GM21723 (cell line): Measurements from ENCODE around the gene USP10.
"Not testable (repeated sequence)": the region's sequence is repeated elsewhere in the genome, so short reads cannot be mapped to it uniquely, and the experiment has no call there.

ENCODE experiments used
- ATAC-seq: cut with Tn5 transposase; IDR thresholded peaks from one replicate; pipeline ENCODE4 v1.9.1; 2021; ENCODE audit warnings: mild to moderate bottlenecking, moderate library complexity; ENCODE audit not compliant: unreplicated experiment

The USP10 gene

GRCh38 chr16:84726079-84726668 is 26.4 kb downstream of the USP10 start:
- ATAC-seq: peak; percentile 37

GRCh38 chr16:84726669-84727467 is 27.1 kb downstream of the USP10 start:
- peak; percentile 40 for ATAC-seq

DNA sequence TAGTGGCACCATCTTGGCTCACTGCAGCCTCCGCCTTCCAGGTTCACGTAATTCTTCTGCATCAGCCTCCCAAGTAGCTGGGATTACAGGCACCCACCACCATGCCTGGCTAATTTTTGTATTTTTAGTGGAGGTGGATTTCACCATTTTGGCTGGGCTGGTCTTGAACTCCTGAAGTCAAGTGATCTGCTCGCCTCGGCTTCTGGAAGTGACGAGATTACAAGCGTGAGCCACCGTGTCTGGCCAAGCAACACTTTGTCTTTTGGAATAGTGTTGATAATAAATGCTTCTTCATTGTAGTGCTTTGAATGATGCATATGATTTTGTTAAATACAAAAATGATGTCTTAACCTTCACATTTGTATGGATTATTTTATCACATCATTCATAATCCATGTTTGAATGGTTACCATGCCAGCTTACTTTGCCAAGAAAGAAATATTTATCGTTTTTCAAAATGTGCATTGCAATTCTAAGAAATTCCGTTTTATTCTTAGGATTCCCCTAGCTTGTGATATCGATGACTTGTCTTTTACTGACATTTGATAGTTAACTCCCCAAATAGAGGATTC is 29.1 kb downstream of the USP10 start:
- no peak for ATAC-seq

GRCh38 chr16:84729716-84730320 is 30.0 kb downstream of the USP10 start:
- ATAC-seq: no peak

- ATAC-seq: peak; percentile 49
These were observed 30.8 kb downstream of the USP10 start for GRCh38 chr16:84730406-84731106.

GRCh38 chr16:84732332-84732673 is 32.5 kb downstream of the USP10 start:
- ATAC-seq: not testable (repeated sequence)

GRCh38 chr16:84732674-84733352 is 33.0 kb downstream of the USP10 start:
- no peak for ATAC-seq

- no peak for ATAC-seq
These were observed 36.2 kb downstream of the USP10 start for GRCh38 chr16:84735849-84736586.

DNA sequence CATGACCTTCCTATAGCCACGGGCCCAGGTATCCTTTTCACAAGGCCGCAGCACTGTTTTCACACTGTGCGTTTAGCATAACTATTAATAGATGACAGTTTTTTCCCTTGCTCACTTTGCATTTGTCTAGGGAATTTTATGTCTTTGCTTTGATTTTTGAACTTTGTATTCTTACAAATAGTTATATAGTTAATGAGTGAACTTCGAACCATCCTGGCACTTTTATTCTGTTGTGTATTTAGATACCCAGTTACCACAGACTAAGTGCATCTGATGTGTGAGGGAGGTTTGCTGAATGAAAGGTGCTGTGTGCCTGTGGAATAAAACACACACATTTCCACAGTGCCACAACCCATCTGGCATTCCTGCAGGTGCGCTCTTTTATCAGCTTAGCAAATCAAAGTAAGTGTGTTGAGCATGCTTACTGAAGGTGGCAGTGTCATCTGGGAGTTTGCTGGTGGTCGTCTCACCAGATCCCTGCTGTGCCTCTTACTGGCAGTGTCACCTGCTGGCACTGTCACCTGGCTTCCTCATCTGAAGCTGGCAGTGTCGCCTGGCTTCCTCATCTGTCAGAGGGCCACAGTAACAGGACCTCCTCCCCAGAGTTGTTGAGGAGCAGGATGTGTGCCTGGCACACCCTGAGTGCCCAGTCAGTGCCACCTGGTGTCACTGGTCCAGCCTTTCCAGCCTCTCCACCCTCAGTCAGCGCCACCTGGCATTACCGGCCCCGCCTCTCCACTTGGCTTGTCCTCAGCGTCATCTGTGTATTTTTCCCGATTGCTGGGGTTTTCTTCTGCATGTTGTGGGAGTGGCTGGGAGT is 37.6 kb downstream of the USP10 start:
- ATAC-seq: no peak

- ATAC-seq: peak; percentile 73
These were observed 38.6 kb downstream of the USP10 start for GRCh38 chr16:84738255-84739038.

DNA sequence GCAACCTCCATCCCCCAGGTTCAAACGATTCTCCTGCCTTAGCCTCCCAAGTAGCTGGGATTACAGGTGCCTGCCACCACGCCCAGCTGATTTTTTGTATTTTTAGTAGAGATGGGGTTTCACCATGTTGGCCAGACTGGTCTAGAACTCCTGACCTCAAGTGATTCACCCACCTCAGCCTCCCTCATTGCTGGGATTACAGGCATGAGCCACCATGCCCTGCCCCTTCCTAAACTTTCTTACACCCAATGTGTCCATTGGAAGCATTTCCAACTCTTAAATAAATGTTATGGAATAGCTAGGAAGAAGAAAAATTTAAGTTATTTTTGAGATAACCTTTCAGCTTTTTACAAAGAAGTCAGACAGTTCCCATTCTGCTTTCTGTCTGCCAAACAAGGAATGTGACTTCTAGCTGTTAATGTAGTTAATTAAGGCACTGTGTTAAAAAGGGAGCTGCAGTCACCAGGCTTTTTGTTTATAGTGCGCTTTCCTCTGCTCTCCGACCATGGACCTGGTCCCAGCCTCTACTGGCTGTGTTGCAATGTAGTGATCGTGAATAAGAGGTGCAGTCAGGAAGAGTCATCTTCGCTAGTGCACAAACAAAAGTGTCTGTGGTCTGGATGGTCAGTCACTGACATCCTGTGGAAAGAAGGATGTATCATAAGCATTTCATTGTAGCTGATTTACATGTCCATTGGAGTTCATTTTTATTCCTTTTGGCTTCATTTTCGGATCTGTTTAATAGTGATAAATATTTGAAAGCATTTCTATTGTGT is 39.7 kb downstream of the USP10 start:
- no peak for ATAC-seq

- no peak for ATAC-seq
These were observed 40.9 kb downstream of the USP10 start for GRCh38 chr16:84740596-84741116.

DNA sequence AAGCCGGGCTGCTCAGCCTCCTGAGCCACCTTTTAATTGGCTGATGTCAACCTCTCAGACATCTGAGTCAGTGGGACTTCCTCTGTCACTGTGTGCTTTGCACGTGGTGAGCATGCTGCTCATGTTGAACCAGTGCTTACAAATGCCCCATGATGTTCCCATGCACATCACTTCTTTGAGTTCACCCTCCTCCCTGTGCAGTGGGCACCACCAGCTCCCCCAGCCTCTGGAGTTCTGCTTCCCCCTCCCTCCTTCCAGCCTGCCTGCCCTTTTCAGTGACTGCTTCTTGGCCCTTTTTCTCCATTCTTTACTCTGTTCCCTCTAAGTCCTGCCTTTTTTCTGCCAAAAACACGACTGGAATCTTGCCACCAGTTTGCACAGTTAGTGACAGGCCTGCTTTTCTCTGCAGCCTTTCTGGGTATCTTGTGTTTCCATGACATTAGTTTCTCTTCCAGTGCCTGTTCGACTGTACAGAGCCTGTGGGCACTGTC is 41.6 kb downstream of the USP10 start:
- ATAC-seq: no peak

DNA sequence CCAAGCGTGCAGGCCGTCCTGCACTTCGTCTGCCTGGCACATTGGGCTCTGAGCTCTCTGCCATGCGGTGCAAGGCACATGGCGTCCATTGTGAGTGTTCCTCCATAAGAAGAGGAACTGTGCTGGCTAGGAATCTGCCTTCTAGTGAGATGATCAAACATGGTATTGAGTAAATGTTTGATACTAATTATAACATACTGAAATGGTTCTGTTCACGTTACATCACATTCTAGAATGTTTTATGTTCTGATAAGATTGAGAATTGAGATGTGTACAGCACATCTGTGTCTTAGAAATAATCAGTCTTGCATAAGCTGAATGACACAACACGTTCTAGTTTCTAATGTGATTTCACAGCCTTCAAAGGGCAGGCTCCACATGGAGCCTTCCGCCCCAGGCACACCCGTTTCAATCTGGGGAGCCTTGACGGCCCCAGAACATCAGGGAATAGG is 42.9 kb downstream of the USP10 start:
- ATAC-seq: no peak

- ATAC-seq: no peak
These were observed 46.4 kb downstream of the USP10 start for GRCh38 chr16:84746231-84746630.

GRCh38 chr16:84746875-84747274 is 47.1 kb downstream of the USP10 start:
- ATAC-seq: no peak

GRCh38 chr16:84748247-84748646 is 48.4 kb downstream of the USP10 start:
- not testable (repeated sequence) for ATAC-seq
